SH-SY5Y (cell line): ENCODE data around the gene PAX5.

Experiments
- GATA2 ChIP-seq: IDR thresholded peaks from 2 replicates; pipeline ENCODE4 v1.6.1; 2011; ENCODE audit warnings: mild to moderate bottlenecking, low read depth, low read length
- GATA3 ChIP-seq: IDR thresholded peaks from 2 replicates; pipeline ENCODE4 v1.6.1; 2011; ENCODE audit warnings: low read depth, mild to moderate bottlenecking, low read length, moderate library complexity

DNA sequence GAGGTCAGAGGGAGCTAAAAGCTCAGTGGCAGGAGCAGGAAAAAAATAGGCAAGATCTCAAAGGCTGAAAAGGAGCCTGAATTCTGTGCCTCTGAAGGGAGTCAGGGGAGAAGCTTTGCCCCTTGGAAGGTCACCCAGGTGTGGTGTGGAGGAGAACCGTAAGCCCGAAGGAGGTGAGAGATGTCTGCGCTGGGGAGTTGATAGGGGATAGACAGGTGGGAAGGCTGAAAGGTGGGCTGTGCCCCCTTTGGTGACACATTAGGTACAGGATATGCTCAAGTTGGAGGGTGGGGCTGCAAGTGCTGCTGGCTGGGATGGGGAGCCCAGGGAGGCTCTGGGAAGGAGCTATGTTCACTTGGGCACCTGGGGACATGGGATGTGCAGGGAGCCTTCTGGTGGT lies 217.7 kb downstream of the PAX5 start:
- no peak for TF ChIP-seq GATA3
- no peak for TF ChIP-seq GATA2
